Stromal cell of bone marrow (primary cell): ENCODE results near the gene PDLIM4.

Source experiments
- DNase-seq: peaks from one replicate; pipeline ENCODE4 v3.0.0-alpha.2; 2012; ENCODE audit warnings: low read depth

Gene PDLIM4

GRCh38 chr5:132309679-132310078 is 52.2 kb downstream of the PDLIM4 start:
- no peak for DNase-seq

GRCh38 chr5:132310141-132310834 is 52.8 kb downstream of the PDLIM4 start:
- no peak for DNase-seq

- DNase-seq: no peak
These were observed 55.9 kb downstream of the PDLIM4 start for GRCh38 chr5:132313366-132313765.

GRCh38 chr5:132313961-132314432 is 56.5 kb downstream of the PDLIM4 start:
- no peak for DNase-seq

DNA sequence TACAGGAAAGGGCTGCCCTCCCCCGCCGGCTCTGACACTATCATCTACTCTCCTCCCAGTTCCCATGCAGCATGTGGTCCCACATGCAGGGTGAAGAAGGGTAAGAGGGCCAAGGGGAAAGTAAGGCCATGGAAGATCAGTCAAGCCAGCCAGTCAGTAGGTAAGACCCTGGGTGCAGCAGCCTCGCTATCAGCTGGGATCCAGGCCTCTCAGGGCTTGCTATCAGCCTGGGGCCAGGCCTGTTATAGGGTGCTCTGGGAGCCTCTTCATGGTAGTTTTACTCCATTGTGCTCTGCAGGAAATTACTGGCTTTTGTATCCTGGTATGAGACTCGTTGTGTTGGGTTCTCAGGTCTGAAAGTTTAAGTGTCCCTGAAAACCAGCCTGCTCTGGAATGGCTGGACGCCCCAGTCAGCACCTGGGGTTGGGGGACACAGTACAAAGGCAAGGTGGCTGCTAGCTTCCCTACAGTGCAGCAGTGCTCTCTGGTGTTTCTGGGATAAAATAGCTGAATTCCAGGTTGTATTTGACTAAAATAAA is 58.1 kb downstream of the PDLIM4 start:
- DNase-seq: no peak

- DNase-seq: no peak
These were observed 62.5 kb downstream of the PDLIM4 start for GRCh38 chr5:132319975-132320374.

DNA sequence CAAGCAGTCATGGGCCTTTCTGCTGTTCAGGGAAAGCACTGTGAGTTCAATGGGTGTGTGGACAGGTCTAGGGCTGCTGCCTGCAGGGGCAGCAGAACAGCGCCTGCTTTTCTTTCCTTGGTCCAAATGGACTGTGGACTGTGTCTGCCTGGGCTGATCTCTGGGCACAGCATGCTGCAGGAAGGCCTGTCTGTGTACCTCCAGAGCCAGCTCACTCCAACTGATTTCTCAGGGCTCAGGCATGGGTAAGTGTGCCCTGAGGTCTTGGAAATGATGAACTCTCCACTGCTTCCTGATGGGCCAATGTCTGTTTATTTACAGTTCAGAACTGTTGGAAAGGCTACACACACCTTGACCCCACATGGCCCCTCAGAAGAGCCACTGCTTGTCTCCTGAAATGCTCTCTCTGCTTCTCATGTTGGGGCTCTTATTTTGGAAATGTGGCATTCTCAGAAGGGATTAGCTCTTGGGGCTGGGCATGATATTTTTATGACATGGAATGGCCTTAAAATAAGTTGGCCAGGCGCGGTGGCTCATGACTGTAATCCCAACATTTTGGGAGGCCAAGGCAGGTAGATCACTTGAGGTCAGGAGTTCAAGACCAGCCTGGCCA is 63.7 kb downstream of the PDLIM4 start:
- DNase-seq: no peak

- DNase-seq: no peak
These were observed 64.8 kb downstream of the PDLIM4 start for GRCh38 chr5:132322266-132322665.
